Measurements from ENCODE around the gene TIE1.

Gene TIE1

GRCh38 chr1:43309405-43310025 lies 8.7 kb downstream of the TIE1 start:
- TF ChIP-seq, protein P1, sequence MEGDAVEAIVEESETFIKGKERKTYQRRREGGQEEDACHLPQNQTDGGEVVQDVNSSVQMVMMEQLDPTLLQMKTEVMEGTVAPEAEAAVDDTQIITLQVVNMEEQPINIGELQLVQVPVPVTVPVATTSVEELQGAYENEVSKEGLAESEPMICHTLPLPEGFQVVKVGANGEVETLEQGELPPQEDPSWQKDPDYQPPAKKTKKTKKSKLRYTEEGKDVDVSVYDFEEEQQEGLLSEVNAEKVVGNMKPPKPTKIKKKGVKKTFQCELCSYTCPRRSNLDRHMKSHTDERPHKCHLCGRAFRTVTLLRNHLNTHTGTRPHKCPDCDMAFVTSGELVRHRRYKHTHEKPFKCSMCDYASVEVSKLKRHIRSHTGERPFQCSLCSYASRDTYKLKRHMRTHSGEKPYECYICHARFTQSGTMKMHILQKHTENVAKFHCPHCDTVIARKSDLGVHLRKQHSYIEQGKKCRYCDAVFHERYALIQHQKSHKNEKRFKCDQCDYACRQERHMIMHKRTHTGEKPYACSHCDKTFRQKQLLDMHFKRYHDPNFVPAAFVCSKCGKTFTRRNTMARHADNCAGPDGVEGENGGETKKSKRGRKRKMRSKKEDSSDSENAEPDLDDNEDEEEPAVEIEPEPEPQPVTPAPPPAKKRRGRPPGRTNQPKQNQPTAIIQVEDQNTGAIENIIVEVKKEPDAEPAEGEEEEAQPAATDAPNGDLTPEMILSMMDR (IDR thresholded peaks at IDR 0.05; ENCODE audit: control insufficient read depth, insufficient read depth, low read depth, low read length, missing control alignments), result no peak
- H3K4me3 ChIP-seq (ENCODE audit: control insufficient read depth, low read depth, low read length), result no peak overlapping the region
- DNase-seq (ENCODE audit: low read depth), result no peak

- no peak overlapping the region for H3K4me3 ChIP-seq (ENCODE audit: control insufficient read depth, low read depth, low read length)
- DNase-seq (ENCODE audit: low read depth), result no peak
- TF ChIP-seq, protein P1 (IDR thresholded peaks at IDR 0.05; ENCODE audit: control insufficient read depth, insufficient read depth, low read depth, low read length, missing control alignments), result no peak
Measured at GRCh38 chr1:43311521-43311920, 10.7 kb downstream of the TIE1 start.

DNA sequence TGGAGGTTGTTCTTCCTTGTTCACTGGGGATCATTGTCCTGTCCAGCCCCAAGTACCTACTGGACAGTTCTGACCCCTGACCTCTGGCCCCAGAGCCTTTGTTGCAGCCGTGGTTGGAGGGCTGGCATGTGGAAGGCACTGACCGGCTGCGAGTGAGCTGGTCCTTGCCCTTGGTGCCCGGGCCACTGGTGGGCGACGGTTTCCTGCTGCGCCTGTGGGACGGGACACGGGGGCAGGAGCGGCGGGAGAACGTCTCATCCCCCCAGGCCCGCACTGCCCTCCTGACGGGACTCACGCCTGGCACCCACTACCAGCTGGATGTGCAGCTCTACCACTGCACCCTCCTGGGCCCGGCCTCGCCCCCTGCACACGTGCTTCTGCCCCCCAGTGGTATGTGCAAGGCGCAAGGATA lies 11.4 kb downstream of the TIE1 start:
- TF ChIP-seq, protein P1 (IDR thresholded peaks at IDR 0.05; ENCODE audit: control insufficient read depth, insufficient read depth, low read depth, low read length, missing control alignments), result no peak
- H3K4me3 ChIP-seq (ENCODE audit: control insufficient read depth, low read depth, low read length), result no peak overlapping the region

GRCh38 chr1:43312663-43313515 lies 12.1 kb downstream of the TIE1 start:
- DNase-seq (ENCODE audit: low read depth), result no peak
- TF ChIP-seq, protein P1 (IDR thresholded peaks at IDR 0.05; ENCODE audit: control insufficient read depth, insufficient read depth, low read depth, low read length, missing control alignments), result no peak
- no peak overlapping the region for H3K4me3 ChIP-seq (ENCODE audit: control insufficient read depth, low read depth, low read length)

More for the DNA sequence above, 11.4 kb downstream of the TIE1 start:
- no peak for DNase-seq (ENCODE audit: low read depth)

DNA sequence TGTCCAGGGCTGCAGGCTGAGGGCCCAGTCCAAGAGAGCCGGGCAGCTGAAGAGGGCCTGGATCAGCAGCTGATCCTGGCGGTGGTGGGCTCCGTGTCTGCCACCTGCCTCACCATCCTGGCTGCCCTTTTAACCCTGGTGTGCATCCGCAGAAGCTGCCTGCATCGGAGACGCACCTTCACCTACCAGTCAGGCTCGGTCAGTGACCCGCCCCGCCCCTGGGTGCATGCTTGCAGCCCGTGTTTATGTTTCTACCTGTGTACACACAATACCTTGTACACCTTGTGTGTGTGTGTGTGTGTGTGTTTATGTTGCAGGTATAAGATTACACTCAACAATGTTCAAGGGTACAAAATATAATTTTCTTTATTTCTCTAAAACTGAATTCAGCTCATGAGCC lies 13.0 kb downstream of the TIE1 start:
- TF ChIP-seq, protein P1 (IDR thresholded peaks at IDR 0.05; ENCODE audit: control insufficient read depth, insufficient read depth, low read depth, low read length, missing control alignments), result no peak
- no peak overlapping the region for H3K4me3 ChIP-seq (ENCODE audit: control insufficient read depth, low read depth, low read length)
- no peak for DNase-seq (ENCODE audit: low read depth)

- H3K4me3 ChIP-seq (ENCODE audit: control insufficient read depth, low read depth, low read length), result no peak overlapping the region
- TF ChIP-seq, protein P1 (IDR thresholded peaks at IDR 0.05; ENCODE audit: control insufficient read depth, insufficient read depth, low read depth, low read length, missing control alignments), result no peak
- DNase-seq (ENCODE audit: low read depth), result no peak
Measured at GRCh38 chr1:43314233-43314632, 13.5 kb downstream of the TIE1 start.
